ENCODE data around the gene NAA25. TPM values are rescaled to one million over a fixed set of nuclear protein-coding genes. Genes with fewer than 3 reads are reported as not detected.

Gene NAA25
- total and polyA plus RNA-seq, 9 of the 15 experiments (the other 6 are each of a cell fraction or from before 2014, with no cell fraction given) = 26.6 to 59.6 (median 48.9) TPM

GRCh38 chr12:112108202-112109079, at the start of gene NAA25 (continued):
- TF ChIP-seq, protein P1, sequence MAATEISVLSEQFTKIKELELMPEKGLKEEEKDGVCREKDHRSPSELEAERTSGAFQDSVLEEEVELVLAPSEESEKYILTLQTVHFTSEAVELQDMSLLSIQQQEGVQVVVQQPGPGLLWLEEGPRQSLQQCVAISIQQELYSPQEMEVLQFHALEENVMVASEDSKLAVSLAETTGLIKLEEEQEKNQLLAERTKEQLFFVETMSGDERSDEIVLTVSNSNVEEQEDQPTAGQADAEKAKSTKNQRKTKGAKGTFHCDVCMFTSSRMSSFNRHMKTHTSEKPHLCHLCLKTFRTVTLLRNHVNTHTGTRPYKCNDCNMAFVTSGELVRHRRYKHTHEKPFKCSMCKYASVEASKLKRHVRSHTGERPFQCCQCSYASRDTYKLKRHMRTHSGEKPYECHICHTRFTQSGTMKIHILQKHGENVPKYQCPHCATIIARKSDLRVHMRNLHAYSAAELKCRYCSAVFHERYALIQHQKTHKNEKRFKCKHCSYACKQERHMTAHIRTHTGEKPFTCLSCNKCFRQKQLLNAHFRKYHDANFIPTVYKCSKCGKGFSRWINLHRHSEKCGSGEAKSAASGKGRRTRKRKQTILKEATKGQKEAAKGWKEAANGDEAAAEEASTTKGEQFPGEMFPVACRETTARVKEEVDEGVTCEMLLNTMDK (IDR thresholded peaks at IDR 0.05; ENCODE audit: borderline replicate concordance, insufficient read depth, low read depth, low read length, poor library complexity, severe bottlenecking) = no peak
- TF ChIP-seq EHMT2 (IDR thresholded peaks at IDR 0.05) (no peak), POLR2B (IDR thresholded peaks at IDR 0.05; ENCODE audit: low read depth, partially characterized antibody) (no peak), ZNF408 (CRISPR knock-in tag; IDR thresholded peaks at IDR 0.05; ENCODE audit: low read depth) (no peak), ZNF655 (CRISPR knock-in tag; IDR thresholded peaks at IDR 0.05) (no peak), RBFOX2 (IDR thresholded peaks at IDR 0.05; ENCODE audit: low read depth, low read length) (peak; percentile 86), LCOR (CRISPR knock-in tag; IDR thresholded peaks at IDR 0.05) (no peak), ZNF740 (CRISPR knock-in tag; IDR thresholded peaks at IDR 0.05) (no peak), ZNF740 (tag; IDR thresholded peaks at IDR 0.05) (no peak), ZNF398 (CRISPR knock-in tag; IDR thresholded peaks at IDR 0.05) (no peak), MEIS2 (IDR thresholded peaks at IDR 0.05; ENCODE audit: partially characterized antibody) (peak; percentile 90), TBP (optimal IDR thresholded peaks at IDR 0.05; ENCODE audit: low read depth, low read length) (peak; percentile 90), SREBF2 (CRISPR knock-in tag; IDR thresholded peaks at IDR 0.05) (no peak), PREB (CRISPR knock-in tag; IDR thresholded peaks at IDR 0.05) (no peak), SNIP1 (IDR thresholded peaks at IDR 0.05; ENCODE audit: low read depth) (no peak)
- TF ChIP-seq, protein P2, sequence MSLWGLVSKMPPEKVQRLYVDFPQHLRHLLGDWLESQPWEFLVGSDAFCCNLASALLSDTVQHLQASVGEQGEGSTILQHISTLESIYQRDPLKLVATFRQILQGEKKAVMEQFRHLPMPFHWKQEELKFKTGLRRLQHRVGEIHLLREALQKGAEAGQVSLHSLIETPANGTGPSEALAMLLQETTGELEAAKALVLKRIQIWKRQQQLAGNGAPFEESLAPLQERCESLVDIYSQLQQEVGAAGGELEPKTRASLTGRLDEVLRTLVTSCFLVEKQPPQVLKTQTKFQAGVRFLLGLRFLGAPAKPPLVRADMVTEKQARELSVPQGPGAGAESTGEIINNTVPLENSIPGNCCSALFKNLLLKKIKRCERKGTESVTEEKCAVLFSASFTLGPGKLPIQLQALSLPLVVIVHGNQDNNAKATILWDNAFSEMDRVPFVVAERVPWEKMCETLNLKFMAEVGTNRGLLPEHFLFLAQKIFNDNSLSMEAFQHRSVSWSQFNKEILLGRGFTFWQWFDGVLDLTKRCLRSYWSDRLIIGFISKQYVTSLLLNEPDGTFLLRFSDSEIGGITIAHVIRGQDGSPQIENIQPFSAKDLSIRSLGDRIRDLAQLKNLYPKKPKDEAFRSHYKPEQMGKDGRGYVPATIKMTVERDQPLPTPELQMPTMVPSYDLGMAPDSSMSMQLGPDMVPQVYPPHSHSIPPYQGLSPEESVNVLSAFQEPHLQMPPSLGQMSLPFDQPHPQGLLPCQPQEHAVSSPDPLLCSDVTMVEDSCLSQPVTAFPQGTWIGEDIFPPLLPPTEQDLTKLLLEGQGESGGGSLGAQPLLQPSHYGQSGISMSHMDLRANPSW (CRISPR knock-in tag; IDR thresholded peaks at IDR 0.05) = no peak
